ENCODE results near the gene TUBGCP6. TPM values are rescaled to one million over a fixed set of nuclear protein-coding genes. Genes with fewer than 3 reads are reported as not detected.
A peak's percentile ranks its signal among the peaks of the same experiment; 100 is the strongest.

TUBGCP6 gene
- total RNA-seq, 4 donors from 2014 or later: 20.3 to 44.3 (median 32.2) TPM

GRCh38 chr22:50260801-50261614, 16.2 kb upstream of the TUBGCP6 start:
- Histone ChIP-seq H3K36me3 (no peaks in the 10 kb centered on the region), H3K27ac (peak overlapping the region; percentile 39 to 81 (median 65)), H3K4me3 (peak overlapping the region; percentile 31 to 77 (median 51)), H3K4me1 (peaks cover 17 to 35% (median 19%) of the 10 kb centered on the region in 3 donors), H3K9me3 (no peaks in the 10 kb centered on the region), H3K27me3 (peaks cover 0 to 69% (median 0%) of the 10 kb centered on the region in 4 donors)
- 0% methylated on average over 10 of the region's 92 CpGs; no CpG with 5 or more reads in 1 of the 2 donors for whole genome bisulfite sequencing, 2 donors
- no peak for DNase-seq
- TF ChIP-seq POLR2A (IDR thresholded peaks at IDR 0.05) (no peak), CTCF (IDR thresholded peaks at IDR 0.05) (no peak)
- intact Hi-C loops (cut with DNase I): no loop called here

GRCh38 chr22:50260434-50260800, 15.6 kb upstream of the TUBGCP6 start:
- H3K27ac ChIP-seq: peak overlapping the region in 2 of 4 donors; percentile 73 to 81

GRCh38 chr22:50259302-50259701, 14.5 kb upstream of the TUBGCP6 start:
- Histone ChIP-seq H3K4me1 (peaks cover 17 to 35% (median 19%) of the 10 kb centered on the region in 3 donors), H3K27ac (no peak overlapping the region), H3K4me3 (no peak overlapping the region), H3K27me3 (peaks cover 0 to 69% (median 0%) of the 10 kb centered on the region in 4 donors), H3K9me3 (no peaks in the 10 kb centered on the region), H3K36me3 (no peaks in the 10 kb centered on the region)
- DNase-seq: no peak
- WGBS, 2 donors: 79 to 86% methylated on average over 5 to 11 of the region's 15 CpGs
- intact Hi-C loops (cut with DNase I): no loop called here
- TF ChIP-seq CTCF (IDR thresholded peaks at IDR 0.05): no peak
- no peak for TF ChIP-seq POLR2A (IDR thresholded peaks at IDR 0.05)

More at GRCh38 chr22:50260434-50260800, 15.6 kb upstream of the TUBGCP6 start:
- TF ChIP-seq CTCF (IDR thresholded peaks at IDR 0.05) (no peak), POLR2A (IDR thresholded peaks at IDR 0.05) (no peak)
- H3K4me3 ChIP-seq: peak overlapping the region; percentile 31 to 77 (median 51)
- intact Hi-C loops (cut with DNase I): no loop called here
- H3K9me3 ChIP-seq: no peaks in the 10 kb centered on the region
- H3K4me1 ChIP-seq: peaks cover 17 to 35% (median 19%) of the 10 kb centered on the region in 3 donors
- H3K27me3 ChIP-seq: peaks cover 0 to 69% (median 0%) of the 10 kb centered on the region in 4 donors
- no peaks in the 10 kb centered on the region for H3K36me3 ChIP-seq
- WGBS, 2 donors: 21% methylated on average over 9 of the region's 11 CpGs; no CpG with 5 or more reads in 1 of the 2 donors
- no peak for DNase-seq

GRCh38 chr22:50258361-50259292, 13.8 kb upstream of the TUBGCP6 start:
- no peaks in the 10 kb centered on the region for H3K36me3 ChIP-seq
- peaks cover 17 to 35% (median 19%) of the 10 kb centered on the region in 3 donors for H3K4me1 ChIP-seq
- H3K27me3 ChIP-seq: peaks cover 0 to 69% (median 0%) of the 10 kb centered on the region in 4 donors
- intact Hi-C loops (cut with DNase I): no loop called here
- 79 to 84% methylated on average over 13 to 16 of the region's 24 CpGs for WGBS, 2 donors
- H3K4me3 ChIP-seq: no peak overlapping the region
- no peak for DNase-seq
- H3K9me3 ChIP-seq: no peaks in the 10 kb centered on the region
- TF ChIP-seq POLR2A (IDR thresholded peaks at IDR 0.05): no peak
- no peak for TF ChIP-seq CTCF (IDR thresholded peaks at IDR 0.05)
- H3K27ac ChIP-seq: no peak overlapping the region

Measured in esophagus squamous epithelium (tissue), 5 donors.